Progenitor cell of endocrine pancreas (in vitro differentiated cells): ENCODE results near the gene HIGD2A. TPM values are rescaled to one million over a fixed set of nuclear protein-coding genes. Genes with fewer than 3 reads are reported as not detected.

ENCODE experiments used
- DNase-seq: peaks from one replicate; pipeline ENCODE4 v3.0.0; 2021; ENCODE audit warnings: low spot score; ENCODE audit not compliant: unreplicated experiment
- H3K27ac Mint-ChIP-seq: 2 replicates; pipeline ENCODE4 v1.8.0; 2021; ENCODE audit warnings: mild to moderate bottlenecking, moderate library complexity, mixed read lengths
- H3K27me3 Mint-ChIP-seq: 2 replicates; pipeline ENCODE4 v1.8.0; 2021; ENCODE audit warnings: mixed read lengths
- H3K36me3 Mint-ChIP-seq: 2 replicates; pipeline ENCODE4 v1.8.0; 2022; ENCODE audit warnings: mixed read lengths; ENCODE audit not compliant: insufficient read depth
- H3K4me1 Mint-ChIP-seq: 2 replicates; pipeline ENCODE4 v1.8.0; 2021; ENCODE audit warnings: low read depth, mixed read lengths
- H3K4me3 Mint-ChIP-seq: 2 replicates; pipeline ENCODE4 v1.8.0; 2021; ENCODE audit warnings: low read depth, mild to moderate bottlenecking, moderate library complexity, mixed read lengths
- H3K9me3 Mint-ChIP-seq: 2 replicates; pipeline ENCODE4 v1.8.0; 2021; ENCODE audit warnings: low read depth, mixed read lengths
- total RNA-seq: library from RNA; stranded (reverse); gene quantifications from 2 replicates; pipeline ENCODE4 v1.2.1, GENCODE V29; 2021
- TF ChIP-seq, protein P1 (sequence below): fragments of 200-600 bp; sonication (generic); IDR thresholded peaks from one replicate; pipeline ENCODE4 v1.5.0; 2021; ENCODE audit warnings: antibody characterized with exemption, mild to moderate bottlenecking; ENCODE audit not compliant: unreplicated experiment

The HIGD2A gene
- total RNA-seq, 1 donor from 2014 or later = 96.8 TPM

DNA sequence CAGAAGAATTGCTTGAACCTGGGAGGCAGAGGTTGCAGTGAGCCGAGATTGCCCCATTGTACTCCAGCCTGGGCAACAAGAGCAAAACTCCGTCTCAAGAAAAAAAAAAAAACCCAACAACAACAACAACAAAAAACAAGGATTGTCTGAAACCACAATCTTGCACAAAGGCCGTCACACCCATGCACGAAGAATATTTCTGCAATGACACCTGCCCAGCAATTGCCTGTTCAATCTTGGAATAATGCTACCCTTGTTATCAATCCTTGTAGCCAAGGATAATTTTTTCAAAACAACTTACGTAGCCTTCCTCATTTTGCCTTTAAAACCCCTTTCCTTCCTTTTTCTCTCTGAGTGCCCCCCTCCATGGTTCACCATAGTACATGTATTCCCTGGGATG lies 31.5 kb downstream of the HIGD2A start:
- peaks cover 1% of the 10 kb centered on the region for H3K36me3 Mint-ChIP-seq
- H3K4me3 Mint-ChIP-seq = no peak overlapping the region
- H3K4me1 Mint-ChIP-seq = no peaks in the 10 kb centered on the region
- TF ChIP-seq, protein P1, sequence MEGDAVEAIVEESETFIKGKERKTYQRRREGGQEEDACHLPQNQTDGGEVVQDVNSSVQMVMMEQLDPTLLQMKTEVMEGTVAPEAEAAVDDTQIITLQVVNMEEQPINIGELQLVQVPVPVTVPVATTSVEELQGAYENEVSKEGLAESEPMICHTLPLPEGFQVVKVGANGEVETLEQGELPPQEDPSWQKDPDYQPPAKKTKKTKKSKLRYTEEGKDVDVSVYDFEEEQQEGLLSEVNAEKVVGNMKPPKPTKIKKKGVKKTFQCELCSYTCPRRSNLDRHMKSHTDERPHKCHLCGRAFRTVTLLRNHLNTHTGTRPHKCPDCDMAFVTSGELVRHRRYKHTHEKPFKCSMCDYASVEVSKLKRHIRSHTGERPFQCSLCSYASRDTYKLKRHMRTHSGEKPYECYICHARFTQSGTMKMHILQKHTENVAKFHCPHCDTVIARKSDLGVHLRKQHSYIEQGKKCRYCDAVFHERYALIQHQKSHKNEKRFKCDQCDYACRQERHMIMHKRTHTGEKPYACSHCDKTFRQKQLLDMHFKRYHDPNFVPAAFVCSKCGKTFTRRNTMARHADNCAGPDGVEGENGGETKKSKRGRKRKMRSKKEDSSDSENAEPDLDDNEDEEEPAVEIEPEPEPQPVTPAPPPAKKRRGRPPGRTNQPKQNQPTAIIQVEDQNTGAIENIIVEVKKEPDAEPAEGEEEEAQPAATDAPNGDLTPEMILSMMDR = no peak
- peaks cover 16% of the 10 kb centered on the region for H3K9me3 Mint-ChIP-seq
- H3K27ac Mint-ChIP-seq = no peak overlapping the region
- H3K27me3 Mint-ChIP-seq = no peaks in the 10 kb centered on the region
- no peak for DNase-seq

DNA sequence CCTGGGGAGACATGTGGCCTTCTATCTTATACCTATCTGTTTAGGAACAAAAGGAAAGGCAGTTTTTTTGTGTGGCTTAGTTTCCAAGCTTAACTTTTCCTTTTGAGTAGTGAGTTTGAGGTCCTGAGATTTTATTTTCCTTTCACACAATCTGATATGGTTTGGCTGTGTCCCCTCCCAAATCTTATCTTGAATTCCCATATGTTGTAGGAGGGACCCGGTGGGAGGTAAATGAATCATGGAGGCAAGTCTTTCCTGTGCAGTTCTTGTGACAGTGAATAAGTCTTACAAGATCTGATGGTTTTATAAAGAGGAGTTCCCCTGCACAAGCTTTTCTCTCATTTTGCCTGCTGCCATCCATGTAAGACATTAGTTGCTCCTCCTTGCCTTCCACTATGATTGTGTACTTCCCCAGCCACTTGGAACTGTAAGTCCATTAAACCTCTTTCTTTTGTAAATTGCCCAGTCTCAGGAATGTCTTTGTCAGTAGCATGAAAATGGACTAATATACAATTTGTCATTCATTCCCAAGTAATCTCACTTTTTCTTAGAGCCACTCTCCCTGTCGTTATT lies 32.5 kb downstream of the HIGD2A start:
- TF ChIP-seq, protein P1 = no peak
- Mint-ChIP-seq H3K4me1 (no peaks in the 10 kb centered on the region), H3K36me3 (peaks cover 3% of the 10 kb centered on the region), H3K27ac (no peak overlapping the region), H3K9me3 (peaks cover 22% of the 10 kb centered on the region), H3K4me3 (no peak overlapping the region), H3K27me3 (no peaks in the 10 kb centered on the region)
- DNase-seq = no peak

DNA sequence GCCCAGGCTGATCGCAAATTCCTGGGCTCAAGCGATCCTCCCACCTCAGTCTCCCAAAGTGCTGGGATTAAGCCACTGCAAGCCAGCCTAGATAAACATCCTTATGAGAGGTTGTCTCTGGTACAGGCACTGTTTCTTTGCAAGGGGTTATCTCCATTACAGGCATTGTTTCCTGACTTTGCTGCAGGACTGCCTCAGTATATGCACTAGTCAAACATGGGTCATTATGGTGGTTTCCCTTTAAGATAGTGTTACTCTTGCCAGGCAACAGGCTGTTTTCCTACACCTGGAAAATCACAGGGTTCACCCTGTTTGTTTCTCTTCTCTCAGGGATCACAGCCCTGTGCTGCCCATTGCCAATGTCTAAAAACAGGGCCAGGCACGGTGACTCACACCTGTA lies 35.6 kb downstream of the HIGD2A start:
- no peaks in the 10 kb centered on the region for H3K4me1 Mint-ChIP-seq
- H3K9me3 Mint-ChIP-seq = peaks cover 22% of the 10 kb centered on the region
- peaks cover 3% of the 10 kb centered on the region for H3K36me3 Mint-ChIP-seq
- TF ChIP-seq, protein P1 = no peak
- no peaks in the 10 kb centered on the region for H3K27me3 Mint-ChIP-seq
- no peak overlapping the region for H3K27ac Mint-ChIP-seq
- DNase-seq = no peak
- H3K4me3 Mint-ChIP-seq = no peak overlapping the region

DNA sequence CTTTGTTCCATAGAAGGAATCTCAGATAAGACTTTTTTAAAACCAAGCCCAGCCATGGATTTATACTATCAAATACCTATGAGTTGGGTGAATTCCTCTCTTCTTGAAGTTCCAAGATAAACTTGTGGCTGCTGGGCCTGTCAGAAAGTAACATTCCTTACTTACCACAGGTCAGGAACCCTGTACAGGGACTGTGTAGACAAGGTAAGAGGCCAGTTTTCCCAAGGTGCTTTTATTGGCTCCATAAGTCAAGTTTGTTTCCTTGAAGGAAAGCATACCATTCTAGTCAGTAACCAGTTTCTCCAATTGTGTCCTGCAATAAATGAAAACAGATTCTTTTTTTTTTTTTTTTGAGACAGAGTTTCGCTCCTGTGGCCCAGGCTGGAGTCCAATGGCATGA lies 36.6 kb downstream of the HIGD2A start:
- TF ChIP-seq, protein P1 = no peak
- Mint-ChIP-seq H3K4me1 (no peaks in the 10 kb centered on the region), H3K27ac (no peak overlapping the region), H3K27me3 (no peaks in the 10 kb centered on the region), H3K4me3 (no peak overlapping the region), H3K36me3 (peaks cover 3% of the 10 kb centered on the region), H3K9me3 (peaks cover 21% of the 10 kb centered on the region)
- no peak for DNase-seq

DNA sequence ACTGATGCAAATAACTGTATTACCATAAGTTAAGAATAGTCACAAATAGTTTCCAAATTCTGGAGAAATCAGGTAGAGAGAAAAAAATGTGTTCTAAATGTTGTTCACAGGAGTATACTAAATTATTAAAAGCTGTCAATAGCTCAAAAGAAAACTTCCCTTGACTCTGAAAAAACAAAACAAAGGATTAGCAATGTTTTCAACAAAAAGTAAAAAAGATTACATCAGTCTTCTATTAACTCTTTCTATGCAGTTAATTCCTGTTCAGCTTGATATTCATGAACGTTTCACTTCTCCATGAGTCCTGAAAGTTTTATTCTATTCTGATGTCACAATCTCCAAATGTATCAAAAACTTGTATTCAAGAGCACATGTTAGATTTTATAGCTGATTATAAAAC lies 37.2 kb downstream of the HIGD2A start:
- no peak overlapping the region for H3K27ac Mint-ChIP-seq
- TF ChIP-seq, protein P1 = no peak
- DNase-seq = no peak

More for the DNA sequence above, 37.2 kb downstream of the HIGD2A start:
- Mint-ChIP-seq H3K27me3 (no peaks in the 10 kb centered on the region), H3K4me3 (no peak overlapping the region), H3K9me3 (peaks cover 16% of the 10 kb centered on the region), H3K4me1 (no peaks in the 10 kb centered on the region), H3K36me3 (peaks cover 2% of the 10 kb centered on the region)
